HepG2 (cell line): ENCODE results near the gene CCDC120. TPM values are rescaled to one million over a fixed set of nuclear protein-coding genes. Genes with fewer than 3 reads are reported as not detected.

Source experiments
- AKAP8 ChIP-seq: sonication (generic); formaldehyde crosslinking; IDR thresholded peaks from 2 replicates; pipeline ENCODE4 v1.5.1; 2020; ENCODE audit warnings: mild to moderate bottlenecking, missing genetic modification reagents
- ATF5 ChIP-seq: sonication (generic); formaldehyde crosslinking; IDR thresholded peaks from 2 replicates; pipeline ENCODE4 v1.4.0; 2020; ENCODE audit warnings: mild to moderate bottlenecking, low read depth, missing genetic modification reagents
- HNRNPK ChIP-seq: fragments of 200-400 bp; formaldehyde crosslinking; IDR thresholded peaks from 2 replicates; pipeline ENCODE4 v1.6.1; 2018; ENCODE audit warnings: low read length, low read depth, moderate library complexity, mild to moderate bottlenecking; ENCODE audit not compliant: poor library complexity, severe bottlenecking
- HNRNPL ChIP-seq: fragments of 200-400 bp; formaldehyde crosslinking; IDR thresholded peaks from 2 replicates; pipeline ENCODE4 v1.6.1; 2017; ENCODE audit warnings: mild to moderate bottlenecking, low read depth, low read length
- IRF1 ChIP-seq: sonication (generic); formaldehyde crosslinking; IDR thresholded peaks from 2 replicates; pipeline ENCODE4 v1.4.0; 2020; ENCODE audit warnings: low read depth, mild to moderate bottlenecking, missing genetic modification reagents
- JUNB ChIP-seq: sonication (generic); formaldehyde crosslinking; IDR thresholded peaks from 2 replicates; pipeline ENCODE4 v1.8.0; 2022; ENCODE audit warnings: missing genetic modification reagents, mild to moderate bottlenecking, borderline replicate concordance
- MAZ ChIP-seq, 2 experiments: sonication (generic) in 1 of 2; formaldehyde crosslinking in 1 of 2; IDR thresholded peaks; 2 replicates each; pipeline versions ENCODE4 v1.5.0 to v1.6.1; 2012 to 2020; ENCODE audit warnings: low read depth in 2 of 2, mild to moderate bottlenecking in 2 of 2, borderline replicate concordance in 1 of 2, improper control_type of control experiment in 1 of 2, low read length in 1 of 2, missing genetic modification reagents in 1 of 2, moderate library complexity in 1 of 2
- NR2C2 ChIP-seq: sonication (generic); formaldehyde crosslinking; IDR thresholded peaks from 2 replicates; pipeline ENCODE4 v1.4.0; 2020; ENCODE audit warnings: missing genetic modification reagents, mild to moderate bottlenecking, moderate library complexity, borderline replicate concordance
- PITX1 ChIP-seq: sonication (generic); formaldehyde crosslinking; IDR thresholded peaks from 2 replicates; pipeline ENCODE4 v1.5.1; 2020; ENCODE audit warnings: mild to moderate bottlenecking, missing genetic modification reagents
- PPARG ChIP-seq: conservative IDR thresholded peaks from 2 replicates; pipeline ENCODE4 v1.6.1; 2016; ENCODE audit warnings: missing biosample characterization, missing genetic modification reagents
- RBFOX2 ChIP-seq: fragments of 200-400 bp; formaldehyde crosslinking; IDR thresholded peaks from 2 replicates; pipeline ENCODE4 v1.6.1; 2017; ENCODE audit warnings: low read depth, mild to moderate bottlenecking, low read length
- SNRNP70 ChIP-seq: fragments of 200-400 bp; formaldehyde crosslinking; IDR thresholded peaks from 2 replicates; pipeline ENCODE4 v1.6.1; 2017; ENCODE audit warnings: mild to moderate bottlenecking, low read depth, low read length, moderate library complexity
- TOE1 ChIP-seq: sonication (generic); formaldehyde crosslinking; IDR thresholded peaks from 2 replicates; pipeline ENCODE4 v1.4.0; 2020; ENCODE audit warnings: mild to moderate bottlenecking, missing genetic modification reagents
- ZFY ChIP-seq: sonication (generic); formaldehyde crosslinking; IDR thresholded peaks from 2 replicates; pipeline ENCODE4 v1.4.0; 2020; ENCODE audit warnings: missing genetic modification reagents
- ZNF143 ChIP-seq: sonication (generic); formaldehyde crosslinking; IDR thresholded peaks from 2 replicates; pipeline ENCODE4 v1.4.0; 2020; ENCODE audit warnings: missing genetic modification reagents
- ZNF501 ChIP-seq: sonication (generic); formaldehyde crosslinking; IDR thresholded peaks from 2 replicates; pipeline ENCODE4 v1.5.1; 2020; ENCODE audit warnings: mild to moderate bottlenecking, moderate library complexity, missing genetic modification reagents
- ZNF510 ChIP-seq: sonication (generic); formaldehyde crosslinking; IDR thresholded peaks from 2 replicates; pipeline ENCODE4 v1.4.0; 2020; ENCODE audit warnings: low read depth, mild to moderate bottlenecking, missing genetic modification reagents
- ZNF678 ChIP-seq: sonication (generic); formaldehyde crosslinking; IDR thresholded peaks from 2 replicates; pipeline ENCODE4 v1.4.0; 2020; ENCODE audit warnings: mild to moderate bottlenecking, missing genetic modification reagents
- polyA plus RNA-seq, 8 experiments: library from polyadenylated mRNA; depleted of rRNA in 3 of 8; stranded (reverse) in 7 of 8; unstranded in 1 of 8; fragments of >200 nt; fragmentation: Illumina TruSeq in 4 of 8; extraction: Trizol in 4 of 8; gene quantifications; 2 replicates each; pipeline versions ENCODE4 v1.2.1 to v1.2.3, GENCODE V29; 2011 to 2016; ENCODE audit warnings: low read depth in 4 of 8, missing spikeins in 1 of 8, mixed read lengths in 1 of 8; ENCODE audit not compliant: insufficient read depth in 1 of 8
- total RNA-seq, 5 experiments: library from RNA; depleted of rRNA; stranded (reverse); fragments of >200 nt; fragmentation: Illumina TruSeq; extraction: Trizol; gene quantifications; 2 replicates each; pipeline ENCODE4 v1.2.3, GENCODE V29; 2016; ENCODE audit warnings: low read depth in 1 of 5
- TF ChIP-seq, protein P1 (sequence below): sonication (generic); formaldehyde crosslinking; IDR thresholded peaks from 2 replicates; pipeline ENCODE4 v1.4.0; 2020; ENCODE audit warnings: missing genetic modification reagents
- TF ChIP-seq, protein P2 (sequence below): IDR thresholded peaks from 2 replicates; pipeline ENCODE4 v1.4.0; 2020; ENCODE audit warnings: mild to moderate bottlenecking, missing genetic modification reagents

Gene CCDC120
- total and polyA plus RNA-seq, 2 of the 13 experiments (the other 11 are each of a cell fraction or from before 2014, with no cell fraction given), result 0.89 to 3.2 TPM

- TF ChIP-seq ATF5 (no peak), ZNF501 (CRISPR knock-in tag) (peak; percentile 40; the same call in 1 of the 2 replicates), HNRNPK (peak; percentile 36), PITX1 (CRISPR knock-in tag) (peak; percentile 79), SNRNP70 (no peak), ZFY (peak; percentile 75), JUNB (CRISPR knock-in tag) (no peak), RBFOX2 (peak; percentile 88), IRF1 (CRISPR knock-in tag) (no peak), ZNF678 (CRISPR knock-in tag) (no peak), ZNF143 (no peak), AKAP8 (no peak), MAZ (IDR thresholded peaks at IDR 0.05; ENCODE audit: borderline replicate concordance, low read depth, low read length) (no peak), MAZ (CRISPR knock-in tag; IDR thresholded peaks at IDR 0.05; ENCODE audit: low read depth) (peak; percentile 43), NR2C2 (CRISPR knock-in tag) (0 out of 2 replicates have a peak, but pooled peaks have one; percentile 17), ZNF510 (CRISPR knock-in tag) (no peak), HNRNPL (peak; percentile 92), TOE1 (CRISPR knock-in tag) (no peak), PPARG (CRISPR knock-in tag) (0 out of 2 replicates have a peak, but pooled peaks have one; percentile 16)
- TF ChIP-seq, protein P1, sequence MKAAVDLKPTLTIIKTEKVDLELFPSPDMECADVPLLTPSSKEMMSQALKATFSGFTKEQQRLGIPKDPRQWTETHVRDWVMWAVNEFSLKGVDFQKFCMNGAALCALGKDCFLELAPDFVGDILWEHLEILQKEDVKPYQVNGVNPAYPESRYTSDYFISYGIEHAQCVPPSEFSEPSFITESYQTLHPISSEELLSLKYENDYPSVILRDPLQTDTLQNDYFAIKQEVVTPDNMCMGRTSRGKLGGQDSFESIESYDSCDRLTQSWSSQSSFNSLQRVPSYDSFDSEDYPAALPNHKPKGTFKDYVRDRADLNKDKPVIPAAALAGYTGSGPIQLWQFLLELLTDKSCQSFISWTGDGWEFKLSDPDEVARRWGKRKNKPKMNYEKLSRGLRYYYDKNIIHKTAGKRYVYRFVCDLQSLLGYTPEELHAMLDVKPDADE (CRISPR knock-in tag), result no peak
- TF ChIP-seq, protein P2, sequence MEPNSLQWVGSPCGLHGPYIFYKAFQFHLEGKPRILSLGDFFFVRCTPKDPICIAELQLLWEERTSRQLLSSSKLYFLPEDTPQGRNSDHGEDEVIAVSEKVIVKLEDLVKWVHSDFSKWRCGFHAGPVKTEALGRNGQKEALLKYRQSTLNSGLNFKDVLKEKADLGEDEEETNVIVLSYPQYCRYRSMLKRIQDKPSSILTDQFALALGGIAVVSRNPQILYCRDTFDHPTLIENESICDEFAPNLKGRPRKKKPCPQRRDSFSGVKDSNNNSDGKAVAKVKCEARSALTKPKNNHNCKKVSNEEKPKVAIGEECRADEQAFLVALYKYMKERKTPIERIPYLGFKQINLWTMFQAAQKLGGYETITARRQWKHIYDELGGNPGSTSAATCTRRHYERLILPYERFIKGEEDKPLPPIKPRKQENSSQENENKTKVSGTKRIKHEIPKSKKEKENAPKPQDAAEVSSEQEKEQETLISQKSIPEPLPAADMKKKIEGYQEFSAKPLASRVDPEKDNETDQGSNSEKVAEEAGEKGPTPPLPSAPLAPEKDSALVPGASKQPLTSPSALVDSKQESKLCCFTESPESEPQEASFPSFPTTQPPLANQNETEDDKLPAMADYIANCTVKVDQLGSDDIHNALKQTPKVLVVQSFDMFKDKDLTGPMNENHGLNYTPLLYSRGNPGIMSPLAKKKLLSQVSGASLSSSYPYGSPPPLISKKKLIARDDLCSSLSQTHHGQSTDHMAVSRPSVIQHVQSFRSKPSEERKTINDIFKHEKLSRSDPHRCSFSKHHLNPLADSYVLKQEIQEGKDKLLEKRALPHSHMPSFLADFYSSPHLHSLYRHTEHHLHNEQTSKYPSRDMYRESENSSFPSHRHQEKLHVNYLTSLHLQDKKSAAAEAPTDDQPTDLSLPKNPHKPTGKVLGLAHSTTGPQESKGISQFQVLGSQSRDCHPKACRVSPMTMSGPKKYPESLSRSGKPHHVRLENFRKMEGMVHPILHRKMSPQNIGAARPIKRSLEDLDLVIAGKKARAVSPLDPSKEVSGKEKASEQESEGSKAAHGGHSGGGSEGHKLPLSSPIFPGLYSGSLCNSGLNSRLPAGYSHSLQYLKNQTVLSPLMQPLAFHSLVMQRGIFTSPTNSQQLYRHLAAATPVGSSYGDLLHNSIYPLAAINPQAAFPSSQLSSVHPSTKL, result no peak
Observed at GRCh38 chrX:49100704-49101628, 42.2 kb downstream of the CCDC120 start (continued).
